Testis (tissue), 2 donors: ENCODE data around the gene PRKACB.

Experiments used
- POLR2A ChIP-seq: fragments of 450-650 bp; IDR thresholded peaks from one replicate; pipeline ENCODE4 v1.6.1; 2017; ENCODE audit warnings: antibody characterized with exemption, mild to moderate bottlenecking, moderate library complexity
- TF ChIP-seq, protein P1 (sequence below), 3 experiments: fragments of 450-650 bp in 2 of 3; fragments of 200-600 bp in 1 of 3; sonication (generic) in 1 of 3; IDR thresholded peaks; one replicate each; pipeline ENCODE4 v1.5.1; 2016 to 2019; ENCODE audit warnings: antibody characterized with exemption in 3 of 3, mild to moderate bottlenecking in 2 of 3, moderate library complexity in 1 of 3

DNA sequence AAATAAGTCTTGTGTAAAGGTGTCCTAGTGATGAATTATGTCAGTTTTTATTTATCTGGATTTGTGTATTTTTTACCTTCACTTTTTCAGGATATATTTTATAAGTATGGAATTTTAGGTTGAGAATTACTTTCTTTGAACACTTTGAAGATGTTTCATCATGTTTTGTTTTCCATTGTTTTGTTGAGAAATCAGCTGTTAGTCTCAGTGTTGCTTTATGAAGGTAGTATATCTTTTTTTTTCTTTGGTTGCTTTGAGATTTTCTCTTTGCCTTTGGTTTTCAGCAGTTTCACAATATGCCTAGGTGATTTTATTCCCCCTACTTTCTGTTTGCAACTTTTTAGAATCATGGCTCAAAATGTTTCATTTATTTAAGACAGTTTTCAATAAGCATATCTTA, 48.8 kb upstream of the PRKACB start:
- TF ChIP-seq, protein P1, sequence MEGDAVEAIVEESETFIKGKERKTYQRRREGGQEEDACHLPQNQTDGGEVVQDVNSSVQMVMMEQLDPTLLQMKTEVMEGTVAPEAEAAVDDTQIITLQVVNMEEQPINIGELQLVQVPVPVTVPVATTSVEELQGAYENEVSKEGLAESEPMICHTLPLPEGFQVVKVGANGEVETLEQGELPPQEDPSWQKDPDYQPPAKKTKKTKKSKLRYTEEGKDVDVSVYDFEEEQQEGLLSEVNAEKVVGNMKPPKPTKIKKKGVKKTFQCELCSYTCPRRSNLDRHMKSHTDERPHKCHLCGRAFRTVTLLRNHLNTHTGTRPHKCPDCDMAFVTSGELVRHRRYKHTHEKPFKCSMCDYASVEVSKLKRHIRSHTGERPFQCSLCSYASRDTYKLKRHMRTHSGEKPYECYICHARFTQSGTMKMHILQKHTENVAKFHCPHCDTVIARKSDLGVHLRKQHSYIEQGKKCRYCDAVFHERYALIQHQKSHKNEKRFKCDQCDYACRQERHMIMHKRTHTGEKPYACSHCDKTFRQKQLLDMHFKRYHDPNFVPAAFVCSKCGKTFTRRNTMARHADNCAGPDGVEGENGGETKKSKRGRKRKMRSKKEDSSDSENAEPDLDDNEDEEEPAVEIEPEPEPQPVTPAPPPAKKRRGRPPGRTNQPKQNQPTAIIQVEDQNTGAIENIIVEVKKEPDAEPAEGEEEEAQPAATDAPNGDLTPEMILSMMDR (IDR thresholded peaks at IDR 0.05): no peak
- TF ChIP-seq POLR2A: no peak
